HG03139 (cell line): ENCODE results near the gene NUB1.

ENCODE experiments used
- ATAC-seq: cut with Tn5 transposase; IDR thresholded peaks from one replicate; pipeline ENCODE4 v1.9.1; 2021; ENCODE audit not compliant: unreplicated experiment

Gene NUB1

DNA sequence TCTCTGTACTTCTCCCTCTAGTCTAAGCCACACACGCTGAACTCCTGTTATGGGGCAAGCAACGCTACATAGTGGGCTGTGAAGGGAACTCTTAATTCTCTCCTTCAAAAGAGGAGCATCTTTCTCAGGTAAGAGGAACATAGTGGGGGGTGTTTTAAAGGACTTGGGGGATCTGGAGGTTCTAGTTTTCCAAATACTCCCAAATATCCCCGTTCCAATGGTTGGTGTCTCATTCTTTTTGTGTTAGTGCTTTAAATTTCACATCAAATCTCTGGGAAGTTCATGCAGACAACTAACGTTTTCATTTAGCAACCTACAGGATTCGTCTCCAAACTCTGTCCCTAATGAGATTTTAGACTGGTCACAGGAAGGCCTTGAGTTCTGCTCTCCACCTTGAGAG is 80.6 kb downstream of the NUB1 start:
- ATAC-seq: no peak

- ATAC-seq: no peak
Observed at GRCh38 chr7:151423226-151423625, 81.6 kb downstream of the NUB1 start.

GRCh38 chr7:151423936-151424335 is 82.3 kb downstream of the NUB1 start:
- ATAC-seq: no peak

DNA sequence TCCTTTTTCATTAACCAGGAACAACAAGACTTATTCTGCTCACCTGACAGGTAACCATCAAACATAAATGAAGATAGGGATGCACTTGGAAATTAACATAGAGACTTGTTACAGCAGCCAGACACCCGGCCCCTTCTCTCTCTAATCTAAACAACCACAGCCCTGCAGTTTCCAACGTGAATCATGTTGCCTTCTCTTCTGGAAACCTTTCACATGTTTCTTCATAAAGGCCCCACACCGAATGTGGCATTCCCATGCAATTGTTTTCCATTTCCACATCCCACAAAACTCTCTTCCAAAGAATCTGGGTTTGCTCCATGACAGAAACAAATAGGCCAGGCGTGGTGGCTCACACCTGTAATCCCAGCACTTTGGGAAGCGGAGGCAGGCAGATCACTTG is 83.2 kb downstream of the NUB1 start:
- no peak for ATAC-seq

DNA sequence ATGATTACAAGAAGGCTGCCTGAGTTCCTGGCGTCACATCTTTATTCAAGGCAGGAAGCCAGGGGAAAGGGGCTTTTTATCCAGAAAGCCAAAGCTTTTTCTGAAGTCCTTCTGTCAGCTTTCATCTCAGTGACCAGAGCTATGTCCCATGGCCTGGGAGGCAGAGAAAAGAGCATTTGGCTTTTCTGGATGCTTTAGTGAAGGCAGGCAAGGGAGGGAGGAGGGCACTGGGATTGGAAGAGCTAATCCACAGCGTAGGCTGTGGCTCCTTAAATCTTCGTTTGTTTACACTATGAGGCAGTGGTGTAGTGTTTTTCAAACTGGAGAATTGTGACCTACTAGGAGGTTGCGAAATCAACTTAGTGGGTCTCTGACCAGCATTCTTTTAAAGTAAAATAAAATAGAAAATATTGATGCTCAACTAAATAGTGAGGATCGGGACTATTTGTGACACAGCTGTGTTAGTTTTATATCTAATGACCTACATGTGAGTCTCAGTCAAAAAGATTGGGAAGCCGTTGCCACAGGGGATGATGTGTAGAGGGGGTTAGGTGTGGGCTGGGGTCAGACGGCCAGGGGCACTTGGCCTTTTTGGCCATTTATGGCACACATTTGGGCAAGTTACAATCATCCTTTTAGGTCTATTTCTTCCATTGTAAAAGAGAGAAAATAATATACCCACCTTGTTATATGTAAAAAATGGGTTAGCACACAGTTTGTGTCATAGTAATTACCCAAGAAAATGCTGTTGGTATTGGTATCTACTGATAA is 84.2 kb downstream of the NUB1 start:
- no peak for ATAC-seq

DNA sequence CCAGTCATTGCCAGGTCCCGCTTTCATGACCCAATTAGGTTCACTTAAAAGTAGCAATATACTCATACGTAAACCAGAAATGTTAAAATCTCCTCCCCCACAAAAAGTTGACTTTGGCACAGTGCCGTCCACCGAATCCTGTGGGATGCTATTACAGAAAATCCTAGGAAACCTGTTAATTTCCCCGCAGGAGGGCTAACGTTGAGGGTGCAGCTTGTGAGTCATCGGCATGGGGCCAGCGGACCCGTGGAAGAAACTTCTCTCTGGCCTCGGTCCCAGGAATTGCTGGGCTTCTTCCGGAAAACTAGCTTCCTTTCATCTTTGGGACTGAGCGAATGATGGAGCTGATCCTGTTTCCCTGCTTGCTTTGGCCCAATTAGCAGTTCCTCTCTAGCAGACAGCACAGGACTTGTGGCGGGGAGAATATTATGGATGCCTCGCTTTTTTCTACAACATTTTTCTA is 84.9 kb downstream of the NUB1 start:
- ATAC-seq: no peak

- no peak for ATAC-seq
Observed at GRCh38 chr7:151426904-151427704, 85.5 kb downstream of the NUB1 start.

DNA sequence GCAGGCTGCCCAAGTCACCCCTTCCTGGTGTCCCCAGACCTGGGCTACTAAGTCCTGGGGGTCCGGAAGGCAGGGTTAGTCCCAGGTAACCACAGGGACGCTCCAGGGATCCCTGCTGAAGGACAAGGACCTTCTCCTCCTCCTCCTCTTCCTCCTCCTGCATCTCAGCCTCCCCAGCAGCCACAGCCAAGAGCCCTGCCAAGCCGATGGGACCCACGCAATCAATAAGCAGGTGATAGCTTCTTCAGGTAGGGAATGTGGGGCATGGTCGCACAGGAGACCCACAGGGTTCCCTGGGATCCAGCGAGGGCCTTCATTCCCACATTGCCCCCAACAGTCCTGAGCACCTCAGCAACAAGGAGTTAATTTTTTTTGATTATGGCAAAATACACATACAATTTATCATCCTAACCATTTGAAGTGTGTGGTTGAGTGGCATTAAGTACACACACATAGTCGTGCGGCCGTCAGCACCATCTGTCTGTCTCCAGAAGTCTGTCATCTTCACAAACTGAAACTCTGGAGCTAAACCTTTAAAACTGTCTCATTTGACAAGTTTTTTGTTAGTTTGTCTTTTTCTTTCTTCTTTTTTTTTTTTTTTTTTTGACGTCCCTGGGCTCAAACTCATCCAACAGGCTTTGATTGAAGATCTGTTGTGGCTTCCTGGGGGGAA is 86.2 kb downstream of the NUB1 start:
- ATAC-seq: no peak
